CD4-positive, alpha-beta T cell (primary cell): ENCODE measurements around the gene ZNF268. TPM values are rescaled to one million over a fixed set of nuclear protein-coding genes. Genes with fewer than 3 reads are reported as not detected.

ENCODE experiments used
- total RNA-seq, 174 experiments: library from RNA in 2 of 174; stranded (reverse) in 2 of 174; gene quantifications; one replicate each; pipeline ENCODE4 v1.2.3 and lab custom pipeline; 2021 to 2026

The ZNF268 gene
- total RNA-seq, 2 experiments from 2014 or later, result 15.1 to 17.6 TPM

Other genes with a start within 250 kb of the ZNF268 start
- gene ZNF605, start 225.2 kb upstream of the ZNF268 start, total RNA-seq, result 1 to 10 TPM; 5.3 to 5.8 TPM
- gene ZNF26, start 195.1 kb upstream of the ZNF268 start, total RNA-seq, result 10 to 100 TPM; 29.1 to 31.9 TPM
- 10 to 100 TPM; 22.8 to 26.0 TPM for gene ZNF84, start 144.0 kb upstream of the ZNF268 start, total RNA-seq
- 1 to 10 TPM; 6.6 to 8.5 TPM for gene ZNF140, start 100.6 kb upstream of the ZNF268 start, total RNA-seq
- 1 to 10 TPM; 4.5 TPM for gene ZNF891, start 51.2 kb upstream of the ZNF268 start, total RNA-seq
- gene ZNF10, start 50.9 kb upstream of the ZNF268 start, total RNA-seq, result 10 to 100 TPM; 43.3 to 47.8 TPM
- gene ANHX, start 54.4 kb downstream of the ZNF268 start, total RNA-seq, result not detected